Thoracic aorta endothelial cell (primary cell): ENCODE results near the gene ABCC1. TPM values are rescaled to one million over a fixed set of nuclear protein-coding genes. Genes with fewer than 3 reads are reported as not detected.

Source experiments
- total RNA-seq: library from RNA; depleted of rRNA; stranded (reverse); fragments of >200 nt; gene quantifications from 2 replicates; pipeline ENCODE4 v1.2.3, GENCODE V29; 2012

Gene ABCC1
- 47.9 and 55.3 TPM in 2 replicates for total RNA-seq

DNA sequence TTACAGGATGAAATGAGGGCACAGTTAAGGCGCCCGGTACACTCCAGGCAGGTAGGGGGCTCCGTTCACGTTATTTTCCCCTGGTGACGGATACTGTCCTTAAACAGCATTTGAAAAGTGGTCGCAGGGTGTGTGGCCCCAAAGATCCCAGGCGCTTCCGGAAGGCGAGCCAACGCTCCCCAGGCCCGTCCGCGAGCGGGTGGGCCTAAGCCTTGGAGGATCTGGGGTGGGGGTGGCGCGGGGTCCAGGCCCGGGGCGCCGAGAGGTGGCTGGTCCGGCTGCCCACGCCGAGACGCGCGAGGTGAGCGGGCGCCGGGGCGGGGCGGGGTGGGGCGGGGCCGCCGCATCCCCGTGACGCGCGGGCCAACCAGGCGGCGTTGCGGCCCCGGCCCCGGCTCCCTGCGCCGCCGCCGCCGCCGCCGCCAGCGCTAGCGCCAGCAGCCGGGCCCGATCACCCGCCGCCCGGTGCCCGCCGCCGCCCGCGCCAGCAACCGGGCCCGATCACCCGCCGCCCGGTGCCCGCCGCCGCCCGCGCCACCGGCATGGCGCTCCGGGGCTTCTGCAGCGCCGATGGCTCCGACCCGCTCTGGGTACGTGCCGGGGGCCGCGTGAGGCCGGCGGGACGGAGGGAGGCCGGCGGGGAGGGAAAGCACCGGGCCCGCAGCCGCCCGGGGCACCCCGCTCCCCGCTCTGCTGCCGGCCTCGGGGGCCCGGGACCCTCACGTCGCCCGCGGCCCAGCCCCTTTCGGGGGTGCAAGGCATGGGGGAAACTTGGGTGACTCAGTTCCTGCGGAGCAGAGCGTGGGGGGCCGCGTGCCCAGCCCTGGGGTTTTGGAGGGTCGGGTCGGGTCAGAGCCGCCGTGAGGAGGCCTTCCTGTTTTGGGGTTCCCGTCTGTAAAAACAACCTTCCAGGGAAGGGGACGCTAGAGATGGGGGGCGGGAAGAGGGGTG lies at the start of gene ABCC1:
TSS of gene ABCC1 (plus strand) at position 407 of the 951 bp plus-strand sequence. CDS start at position 543, 136 bp downstream.

Other genes starting within 250 kb of the ABCC1 start
- not detected in 2 replicates for gene MYH11, start 92.6 kb upstream of the ABCC1 start, total RNA-seq
- 41.0 and 45.7 TPM in 2 replicates for gene CEP20, start 61.0 kb upstream of the ABCC1 start, total RNA-seq